ENCODE measurements around the gene DYNLL1.
A peak's percentile ranks its signal among the peaks of the same experiment; 100 is the strongest.
"Not testable (repeated sequence)": the region's sequence is repeated elsewhere in the genome, so short reads cannot be mapped to it uniquely, and the experiment has no call there.

The DYNLL1 gene

DNA sequence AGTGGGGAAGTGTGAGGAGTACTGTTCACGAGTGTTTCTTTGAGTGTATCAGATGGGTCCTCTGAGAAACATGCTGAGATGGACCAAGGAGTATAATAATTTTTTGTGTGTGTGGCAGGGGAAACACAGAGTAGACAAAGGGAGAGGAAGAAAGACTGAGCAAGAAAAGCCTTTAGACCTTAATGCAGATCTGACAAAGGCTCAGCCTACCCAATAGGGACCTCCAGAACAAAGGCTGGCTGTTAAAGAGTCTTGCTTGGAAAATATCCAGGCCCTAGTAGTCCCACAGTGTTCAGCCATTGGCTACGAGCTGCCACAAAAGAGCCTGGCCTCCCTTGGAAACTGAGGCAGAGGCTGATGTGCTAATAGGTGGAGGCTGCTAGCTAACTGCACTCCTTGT, 19.6 kb downstream of the DYNLL1 start:
- no peak for DNase-seq (ENCODE audit: low read depth)

DNA sequence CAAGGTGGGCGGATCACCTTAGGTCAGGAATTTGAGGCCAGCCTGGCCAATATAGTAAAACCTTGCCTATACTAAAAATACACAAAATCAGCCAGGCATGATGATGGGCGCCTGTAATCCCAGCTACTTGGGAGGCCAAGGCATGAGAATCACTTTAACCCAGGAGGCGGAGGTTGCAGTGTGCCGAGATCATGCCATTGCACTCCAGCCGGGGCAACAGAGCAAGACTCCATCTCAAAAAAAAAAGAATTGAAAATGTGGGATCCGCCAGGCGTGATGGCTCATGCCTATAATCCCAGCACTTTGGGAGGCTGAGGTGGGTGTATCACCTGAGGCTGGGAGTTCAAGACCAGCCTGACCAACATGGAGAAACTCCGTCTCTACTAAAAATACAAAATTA, 23.4 kb downstream of the DYNLL1 start:
- not testable (repeated sequence) for DNase-seq (ENCODE audit: low read depth)

DNA sequence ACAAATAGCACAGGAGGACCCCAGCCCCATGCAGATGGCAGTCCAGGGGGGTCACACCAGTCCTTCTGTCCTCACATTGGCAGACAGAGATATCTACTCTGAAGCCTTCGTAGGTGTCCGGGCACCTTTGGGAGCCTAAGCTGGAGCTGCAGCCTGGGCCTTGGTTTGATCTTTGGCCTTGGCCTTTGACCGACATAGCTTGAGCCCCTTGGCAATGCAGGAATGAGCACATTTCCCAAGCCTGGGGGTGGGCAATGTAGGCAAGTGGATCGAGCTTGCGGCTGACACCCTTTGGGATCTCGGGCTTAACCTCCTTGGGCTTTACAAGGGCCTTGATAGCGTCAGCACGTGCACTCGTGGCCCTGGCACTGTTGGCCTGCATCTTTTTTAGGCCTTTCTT, 26.7 kb downstream of the DYNLL1 start:
- no peak for DNase-seq (ENCODE audit: low read depth)

DNA sequence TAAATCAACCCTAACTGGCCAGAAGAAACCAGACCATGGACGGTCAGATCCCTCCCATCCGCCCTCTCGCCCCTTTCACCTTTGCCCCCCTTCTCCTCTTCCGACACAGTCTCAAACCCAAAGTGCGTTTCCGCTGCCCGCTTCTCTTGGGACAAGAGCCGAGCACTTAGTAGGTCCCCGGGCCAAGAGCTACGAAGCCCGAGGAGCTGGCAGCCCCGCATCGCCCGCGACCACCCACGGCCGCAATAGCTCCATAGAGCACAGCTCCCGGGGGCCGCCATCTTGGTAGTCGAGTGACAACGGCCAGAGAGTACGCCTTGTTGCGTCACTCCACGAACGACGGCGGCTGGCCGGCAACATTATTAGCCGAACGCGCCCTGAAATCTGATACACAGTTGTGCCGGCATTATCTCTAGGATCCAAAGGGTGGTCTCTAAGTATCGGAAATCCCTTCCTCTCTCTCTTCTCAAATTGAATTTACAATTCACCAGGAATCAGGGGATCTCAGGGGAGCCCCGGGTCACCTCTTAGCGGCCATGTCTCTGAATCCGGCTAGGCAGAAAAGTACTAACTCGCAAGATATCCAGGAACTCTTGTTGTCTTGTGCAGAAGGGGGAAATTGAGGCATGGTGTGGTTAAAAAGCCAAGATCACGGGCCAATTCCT, 33.1 kb downstream of the DYNLL1 start, which contains the start of gene COQ5:
TSS of gene COQ5 (minus strand) at position 298 of the 665 bp plus-strand sequence. CDS start at position 281, 17 bp downstream.
- peak; percentile 44 for DNase-seq (ENCODE audit: low read depth)

DNA sequence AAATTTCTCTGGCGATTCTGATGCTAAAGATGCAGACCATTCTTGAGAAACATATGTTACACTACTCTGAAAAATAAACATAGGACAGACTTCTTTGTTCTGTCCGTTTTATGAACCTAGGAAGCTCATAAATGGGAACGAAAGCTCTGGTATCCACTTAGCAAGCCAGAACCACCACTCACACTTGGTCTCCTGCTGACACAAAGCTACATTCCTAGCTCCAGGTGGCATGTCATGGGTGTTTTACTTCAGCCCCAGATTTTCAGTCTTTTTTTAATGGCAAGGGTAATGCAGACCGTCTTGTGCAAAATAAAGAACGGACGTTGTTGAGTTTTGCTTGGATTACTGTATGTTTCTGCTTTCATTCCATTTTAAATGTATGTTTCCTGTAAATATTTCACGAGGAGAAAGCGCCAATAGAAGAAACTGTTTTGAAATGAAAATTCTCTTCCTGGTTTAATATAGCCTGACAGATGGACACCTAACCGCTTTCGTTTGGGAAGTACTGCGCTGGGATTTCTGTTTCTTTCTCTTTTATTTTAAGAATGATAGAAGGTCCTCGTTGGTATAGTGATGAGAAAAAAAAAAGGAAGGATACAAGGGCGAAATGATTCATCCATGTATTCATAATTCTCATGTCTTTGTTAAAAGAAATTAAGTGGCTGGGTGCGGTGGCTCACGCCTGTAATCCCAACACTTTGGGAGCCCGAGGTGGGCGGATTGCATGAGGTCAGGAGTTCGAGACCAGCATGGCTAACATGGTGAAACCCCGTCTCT, 33.9 kb downstream of the DYNLL1 start:
- no peak for DNase-seq (ENCODE audit: low read depth)

DNA sequence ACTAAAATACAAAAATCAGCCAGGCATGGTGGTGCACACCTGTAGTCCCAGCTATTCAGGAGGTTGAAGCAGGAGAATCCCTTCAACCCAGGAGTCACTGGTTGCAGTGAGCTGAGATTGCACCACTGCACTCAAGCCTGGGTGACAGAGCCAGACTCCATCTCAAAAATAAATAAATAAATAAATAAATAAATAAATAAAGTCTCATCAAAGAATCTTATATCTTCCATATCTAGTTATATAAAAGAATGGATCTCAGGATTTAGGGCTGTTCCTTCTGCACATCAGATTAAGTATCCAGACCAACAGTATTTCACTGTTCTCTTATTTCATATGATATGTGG, 34.5 kb downstream of the DYNLL1 start:
- not testable (repeated sequence) for DNase-seq (ENCODE audit: low read depth)

DNA sequence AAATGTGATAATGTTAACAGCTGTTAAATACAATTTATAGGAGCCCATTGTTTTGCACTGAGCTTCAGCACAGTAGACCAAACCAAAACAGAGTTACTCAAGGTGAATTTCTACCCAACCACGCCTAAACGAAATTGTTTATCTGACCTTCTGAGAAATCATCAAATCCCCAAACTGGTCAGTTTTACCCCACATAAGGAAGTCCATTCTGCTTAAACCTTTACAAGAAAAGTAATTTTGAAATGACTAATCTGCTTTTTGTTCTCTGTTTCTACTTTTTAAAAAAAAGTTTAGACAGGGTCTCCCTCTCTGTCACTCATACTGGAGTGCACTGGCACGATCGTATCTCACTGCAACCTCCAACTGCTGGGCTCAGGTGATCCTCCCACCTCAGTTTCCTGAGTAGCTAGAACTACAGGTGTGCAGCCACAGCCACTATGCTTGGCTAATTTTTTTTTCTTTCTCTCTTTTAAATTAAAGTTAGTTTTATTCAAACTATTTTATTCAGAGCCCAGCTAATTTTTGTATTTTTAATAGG, 36.9 kb downstream of the DYNLL1 start:
- no peak for DNase-seq (ENCODE audit: low read depth)

DNA sequence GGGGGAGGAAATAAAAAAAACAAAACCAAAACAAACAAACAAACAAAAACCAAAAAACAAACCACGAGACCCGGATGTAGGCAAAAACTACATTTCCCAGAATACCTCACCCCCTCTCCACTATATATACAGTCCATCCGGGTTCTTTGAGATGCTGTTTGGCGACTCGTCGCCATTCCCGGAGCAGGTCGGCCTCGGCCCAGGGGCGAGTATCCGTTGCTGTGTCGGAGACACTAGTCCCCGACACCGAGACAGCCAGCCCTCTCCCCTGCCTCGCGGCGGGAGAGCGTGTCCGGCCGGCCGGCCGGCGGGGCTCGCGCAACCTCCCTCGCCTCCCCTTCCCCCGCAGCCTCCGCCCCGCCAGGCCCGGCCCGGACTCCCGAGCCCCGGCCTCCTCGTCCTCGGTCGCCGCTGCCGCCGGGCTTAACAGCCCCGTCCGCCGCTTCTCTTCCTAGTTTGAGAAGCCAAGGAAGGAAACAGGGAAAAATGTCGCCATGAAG, 38.3 kb downstream of the DYNLL1 start, which contains the start of gene RNF10:
TSS of gene RNF10 (plus strand) at position 154 of the 500 bp plus-strand sequence. CDS start 456 bp downstream, outside the sequence.
- DNase-seq (ENCODE audit: low read depth) = peak; percentile 45

DNA sequence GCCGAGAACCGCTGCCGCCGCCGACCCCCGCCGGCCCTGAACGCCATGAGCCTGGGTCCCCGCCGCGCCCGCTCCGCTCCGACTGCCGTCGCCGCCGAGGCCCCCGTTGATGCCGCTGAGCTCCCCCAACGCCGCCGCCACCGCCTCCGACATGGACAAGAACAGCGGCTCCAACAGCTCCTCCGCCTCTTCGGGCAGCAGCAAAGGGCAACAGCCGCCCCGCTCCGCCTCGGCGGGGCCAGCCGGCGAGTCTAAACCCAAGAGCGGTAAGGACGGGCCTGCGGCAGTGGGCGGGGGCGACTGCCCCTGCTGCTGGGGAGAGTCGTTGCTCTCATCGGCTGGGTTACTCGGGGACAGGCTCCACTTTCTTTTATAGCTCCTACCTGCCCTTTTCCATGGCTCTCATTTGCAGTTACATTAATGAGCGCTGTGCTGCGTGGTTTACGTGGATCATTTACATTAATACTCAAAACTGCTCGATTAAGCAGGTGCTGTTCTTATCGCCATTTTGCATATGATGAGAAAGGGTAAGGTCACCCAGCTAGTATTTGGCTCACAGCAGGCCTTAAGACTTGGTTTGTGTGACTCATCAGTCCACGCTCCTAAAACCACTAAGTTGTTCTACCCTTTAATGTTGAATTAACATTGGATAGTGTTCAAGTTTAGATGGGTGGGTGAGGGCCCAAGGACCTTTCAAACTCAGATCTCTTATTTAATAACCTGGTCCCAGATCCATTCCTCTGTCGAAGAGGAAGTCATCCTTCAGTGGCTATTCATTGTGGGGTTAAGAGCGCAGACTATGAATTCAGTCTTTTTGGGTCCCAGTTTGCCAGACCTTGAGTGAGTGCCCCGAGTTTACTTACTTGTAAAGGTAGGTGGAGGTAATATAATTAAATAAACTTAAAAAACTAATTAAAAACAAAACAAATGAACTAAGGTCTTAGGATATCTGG, 39.1 kb downstream of the DYNLL1 start:
- DNase-seq (ENCODE audit: low read depth) = peak; percentile 35

DNA sequence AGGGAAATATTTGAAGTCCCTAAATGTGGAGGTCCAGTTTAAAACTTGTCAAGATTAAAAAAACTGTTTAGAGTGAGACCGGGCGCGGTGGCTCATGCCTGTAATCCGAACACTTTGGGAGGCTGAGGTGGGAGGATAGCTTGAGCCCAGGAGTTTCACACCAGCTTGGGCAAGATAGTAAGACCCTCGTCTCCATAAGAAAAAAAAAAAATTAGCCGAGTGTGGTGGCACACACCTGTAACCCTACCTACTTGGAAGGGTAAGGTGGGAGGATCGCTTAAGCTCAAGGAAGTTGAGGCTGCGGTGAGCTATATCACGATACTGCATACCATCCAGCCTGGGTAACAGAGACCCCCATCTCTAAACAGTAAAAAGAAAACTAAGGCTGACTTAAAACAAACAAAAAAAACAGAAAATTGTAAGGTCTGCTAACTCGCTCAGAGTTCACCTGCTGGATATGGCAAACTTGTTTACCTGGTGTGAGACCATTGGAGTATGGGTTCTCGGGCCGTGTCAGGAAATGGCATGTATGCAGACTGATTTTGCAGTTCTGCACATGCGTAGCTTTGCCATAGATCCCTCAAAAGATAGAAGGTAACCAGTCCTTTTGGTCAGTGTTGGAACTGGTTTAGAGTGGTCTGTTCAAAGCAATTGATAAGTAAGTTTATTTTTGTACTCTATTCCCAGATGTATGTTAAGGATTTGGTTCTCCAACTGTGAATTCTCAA, 40.3 kb downstream of the DYNLL1 start:
- no peak for DNase-seq (ENCODE audit: low read depth)

DNA sequence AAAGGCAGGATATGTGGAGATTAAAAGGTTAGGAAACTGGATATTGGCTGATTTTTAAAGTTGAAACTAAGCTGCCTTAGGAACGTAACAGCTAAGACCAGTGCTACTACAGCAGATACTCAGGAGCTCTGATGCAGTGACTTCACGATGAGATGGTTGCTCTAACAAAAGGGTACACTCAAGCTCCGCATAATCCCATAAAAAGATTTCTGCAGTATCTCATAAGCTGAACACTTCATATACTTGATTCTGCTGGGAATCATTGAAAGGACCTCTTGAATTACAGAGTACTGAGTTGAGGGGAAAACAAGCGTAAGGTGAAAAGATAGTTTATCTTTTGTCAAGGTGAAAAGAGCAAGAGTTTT, 41.9 kb downstream of the DYNLL1 start:
- no peak for DNase-seq (ENCODE audit: low read depth)

DNA sequence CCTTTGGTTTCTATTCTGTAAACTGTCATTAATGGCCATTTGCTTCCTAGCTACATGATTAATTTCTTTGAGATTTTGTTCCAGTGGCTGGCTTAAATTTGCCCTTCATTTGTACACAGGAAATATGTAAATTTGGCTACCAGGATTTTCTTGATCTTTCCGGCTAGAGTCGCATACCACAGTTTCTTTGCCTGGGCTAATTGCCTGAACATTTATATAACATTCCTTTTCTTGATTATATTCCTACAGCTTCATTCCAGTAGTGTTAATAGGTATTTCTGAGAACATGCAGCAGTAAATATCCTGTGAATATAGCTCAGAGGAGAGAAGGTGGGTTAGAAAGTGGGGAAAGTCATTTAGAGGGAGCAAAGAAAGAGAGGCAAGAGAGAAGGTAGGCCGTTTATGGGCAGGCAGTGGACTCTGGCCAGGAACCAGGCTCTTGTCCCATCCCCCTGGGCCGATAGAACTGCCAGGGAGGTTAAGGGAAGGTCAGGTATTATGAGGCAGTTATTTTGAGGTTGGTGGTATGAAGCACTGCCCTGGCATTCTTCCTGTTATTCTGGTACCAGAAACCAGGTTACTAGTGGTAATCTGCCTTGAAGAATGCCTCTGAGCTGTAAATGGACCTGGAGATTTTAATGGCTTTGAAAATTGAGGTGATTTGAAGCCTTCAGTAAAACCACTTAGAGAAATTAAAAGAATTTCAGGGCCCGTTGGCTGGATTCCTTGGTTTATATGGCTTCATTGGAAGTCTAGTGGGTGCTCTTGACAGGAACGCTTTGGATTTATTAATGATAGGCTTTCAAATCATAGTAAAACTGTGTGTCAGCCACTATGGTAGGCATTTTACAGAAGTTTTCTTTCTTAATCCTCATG, 42.6 kb downstream of the DYNLL1 start:
- peak; percentile 24 for DNase-seq (ENCODE audit: low read depth)

DNA sequence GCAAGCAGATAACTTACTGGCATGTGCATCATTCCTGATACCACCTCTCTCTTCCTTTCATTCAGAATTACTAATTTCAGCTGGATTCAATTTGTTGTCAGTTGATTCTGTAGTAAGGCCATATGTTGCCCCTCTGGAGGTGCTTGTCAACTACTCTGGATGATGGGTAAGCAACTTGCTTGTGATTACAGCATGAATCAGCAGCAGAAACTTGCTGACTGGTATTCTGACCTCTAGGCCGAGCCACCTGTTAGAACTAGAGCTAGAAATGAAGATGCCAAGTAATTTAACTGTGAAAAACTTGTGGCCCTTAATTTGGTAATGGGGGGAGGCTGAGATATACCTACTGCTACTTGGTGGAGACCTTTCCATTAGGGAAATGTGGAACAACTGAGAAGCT, 43.4 kb downstream of the DYNLL1 start:
- DNase-seq (ENCODE audit: low read depth) = no peak

DNA sequence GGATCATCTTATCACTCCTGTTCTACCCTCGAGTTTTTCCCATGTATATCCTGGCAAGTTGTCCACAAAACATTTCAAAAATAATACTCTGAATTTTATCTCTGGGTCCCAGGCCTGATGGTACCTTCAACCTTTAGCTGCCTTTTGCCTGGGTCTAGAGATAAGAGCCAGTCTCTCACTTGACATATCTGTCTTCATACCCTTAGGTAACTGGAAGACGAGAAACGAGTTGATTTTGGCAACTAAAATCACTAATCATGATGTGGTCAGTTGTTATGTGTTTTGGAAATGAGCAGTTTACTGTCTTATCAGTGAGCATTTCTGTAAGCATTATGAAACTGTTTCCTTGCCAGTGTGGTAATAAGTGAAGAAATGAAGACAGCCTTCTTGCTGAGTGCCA, 44.5 kb downstream of the DYNLL1 start:
- peak; percentile 25 for DNase-seq (ENCODE audit: low read depth)

DNA sequence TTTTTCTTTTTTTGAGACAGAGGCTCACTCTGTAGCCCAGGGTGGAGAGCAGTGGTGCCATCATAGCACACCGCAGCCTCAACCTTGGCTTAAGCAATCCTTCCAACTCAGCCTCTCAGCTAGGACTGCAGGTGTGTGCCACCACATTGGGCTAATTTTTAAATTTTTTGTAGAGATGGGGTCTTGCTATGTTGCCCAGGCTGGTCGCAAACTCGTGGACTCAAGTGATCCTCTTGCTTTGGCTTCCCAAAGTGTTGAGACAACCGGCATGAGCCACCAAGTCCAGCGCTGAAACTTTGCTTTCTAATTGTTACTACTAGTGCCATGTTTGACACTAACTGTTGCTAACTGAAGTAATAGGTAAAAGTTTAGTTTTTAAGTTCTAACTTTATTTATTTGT, 46.3 kb downstream of the DYNLL1 start:
- DNase-seq (ENCODE audit: low read depth) = no peak

DNA sequence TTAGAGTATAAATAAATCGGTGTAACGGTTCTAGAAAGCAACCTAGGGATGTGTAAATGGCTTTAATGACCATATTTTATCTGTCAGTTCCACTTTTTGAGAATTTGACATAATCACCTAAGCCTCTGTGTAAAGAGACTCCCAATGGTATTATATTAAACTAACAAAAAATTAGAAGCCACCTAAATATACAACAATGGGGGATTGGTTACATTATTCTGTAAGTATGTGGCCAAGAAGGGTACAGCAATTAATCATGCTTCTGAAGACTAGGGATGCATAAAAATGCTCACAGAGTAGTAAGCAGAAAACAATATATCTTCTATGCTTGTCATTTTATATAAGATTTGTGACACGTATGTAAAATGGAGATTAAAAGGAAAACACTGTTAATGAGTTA, 48.8 kb downstream of the DYNLL1 start:
- DNase-seq (ENCODE audit: low read depth) = no peak

DNA sequence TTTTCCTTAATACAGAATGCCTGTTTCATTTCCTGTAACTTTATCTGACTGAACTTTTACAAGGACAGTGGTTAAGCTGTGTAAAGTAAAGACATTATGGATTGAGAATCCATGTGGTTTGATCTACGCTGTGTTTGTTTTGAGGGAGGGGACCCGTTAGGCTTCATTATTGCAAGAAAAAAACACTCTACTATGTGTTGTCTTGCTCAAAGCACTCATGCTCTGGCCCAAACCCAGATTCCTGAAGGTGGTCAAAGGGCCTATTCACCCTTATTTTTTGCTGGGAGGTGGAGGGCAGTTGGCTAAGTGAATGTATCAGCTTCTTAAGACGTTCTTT, 50.1 kb downstream of the DYNLL1 start:
- no peak for DNase-seq (ENCODE audit: low read depth)
